ENCODE results near the gene SLC5A3. TPM values are rescaled to one million over a fixed set of nuclear protein-coding genes. Genes with fewer than 3 reads are reported as not detected.

The SLC5A3 gene
- total and polyA plus RNA-seq, 10 of the 15 experiments (the other 5 are each of a cell fraction or from before 2014, with no cell fraction given): 3.3 to 21.4 (median 12.0) TPM

DNA sequence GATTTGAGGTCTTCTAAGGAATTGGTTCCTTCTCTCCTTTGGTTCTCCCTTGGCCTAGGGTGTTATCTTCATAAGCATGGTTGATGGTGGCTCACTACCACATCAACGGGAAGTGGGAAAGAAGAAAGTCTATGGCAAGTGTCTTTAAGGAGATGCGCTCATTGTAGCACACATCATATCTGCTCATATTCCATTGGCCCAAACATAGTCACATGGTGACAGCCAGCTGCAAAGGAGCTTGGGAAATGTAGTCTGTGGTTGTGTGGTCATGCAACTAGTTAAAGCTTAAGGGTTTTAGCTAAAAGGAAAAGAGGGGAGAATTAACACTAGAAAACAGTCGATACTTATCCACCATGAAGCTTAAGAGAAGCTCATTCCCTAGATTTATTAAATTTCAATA, 11.4 kb upstream of the SLC5A3 start:
- Histone ChIP-seq H3K27me3 (replicated peaks in 1 of 2; ENCODE audit: control insufficient read depth in 2 of 2, insufficient read depth in 2 of 2, low read length in 1 of 2) (no peaks in the 10 kb centered on the region), H3K36me3 (ENCODE audit: control insufficient read depth in 2 of 2, insufficient read depth in 2 of 2, low read length in 1 of 2) (no peaks in the 10 kb centered on the region), H3K79me2 (ENCODE audit: control insufficient read depth, insufficient read depth, low read length) (no peaks in the 10 kb centered on the region), H4K20me1 (ENCODE audit: control insufficient read depth, insufficient read depth) (no peaks in the 10 kb centered on the region), H3K9ac (ENCODE audit: control insufficient read depth, insufficient read depth, low read length) (no peak overlapping the region), H3K4me1 (ENCODE audit: control insufficient read depth, insufficient read depth, low read length) (no peaks in the 10 kb centered on the region), H3K4me3 (no peak overlapping the region), H3K27ac (ENCODE audit: control insufficient read depth, insufficient read depth) (no peak overlapping the region), H2AFZ (ENCODE audit: control insufficient read depth, low read depth, low read length) (no peak overlapping the region), H3K4me2 (ENCODE audit: control insufficient read depth, insufficient read depth) (no peak overlapping the region), H3K9me3 (replicated peaks; ENCODE audit: control insufficient read depth, insufficient read depth, low read length) (no peaks in the 10 kb centered on the region; the same call in 2 of the 3 replicates)
- SMC1A ChIA-PET (ENCODE audit: uncharacterized antibody, unreplicated experiment): interaction anchor here (0.7 to 1.2 kb wide), 2 partner anchors 42 to 45 kb away, joined by 3 to 4 read pairs; no protein-coding TSS in a partner anchor
- CTCF ChIA-PET: no interaction called here
- FAIRE-seq (peak; percentile 54), DNase-seq (ENCODE audit: low read depth, low spot score) (no peak), ATAC-seq (peak; percentile 81)
- no TSS peak for BruUV-seq (replicated peaks)
- RAD21 ChIA-PET (ENCODE audit: unreplicated experiment): no interaction called here
- intact Hi-C loops (cut with micrococcal nuclease; ENCODE audit: unreplicated experiment): no loop called here
- POLR2A ChIA-PET: no interaction called here
- WGBS (ENCODE audit: insufficient coverage, insufficient replicate concordance, low lambda C conversion rate, missing lambda C conversion rate): 48% methylated on average over 3 of the region's 3 CpGs
- in situ Hi-C loops (cut with MboI): no loop called here
- no peak for TF ChIP-seq SREBF1 (IDR thresholded peaks at IDR 0.05; ENCODE audit: low read length)
- TF ChIP-seq ZNF207 (IDR thresholded peaks at IDR 0.05; ENCODE audit: borderline replicate concordance): no peak
- peak; percentile 69 for TF ChIP-seq SIX5 (IDR thresholded peaks at IDR 0.05; ENCODE audit: low read depth, low read length, severe bottlenecking)
- no peak for TF ChIP-seq SMC3 (IDR thresholded peaks at IDR 0.05; ENCODE audit: borderline replicate concordance, low read length)
- TF ChIP-seq, protein P1, sequence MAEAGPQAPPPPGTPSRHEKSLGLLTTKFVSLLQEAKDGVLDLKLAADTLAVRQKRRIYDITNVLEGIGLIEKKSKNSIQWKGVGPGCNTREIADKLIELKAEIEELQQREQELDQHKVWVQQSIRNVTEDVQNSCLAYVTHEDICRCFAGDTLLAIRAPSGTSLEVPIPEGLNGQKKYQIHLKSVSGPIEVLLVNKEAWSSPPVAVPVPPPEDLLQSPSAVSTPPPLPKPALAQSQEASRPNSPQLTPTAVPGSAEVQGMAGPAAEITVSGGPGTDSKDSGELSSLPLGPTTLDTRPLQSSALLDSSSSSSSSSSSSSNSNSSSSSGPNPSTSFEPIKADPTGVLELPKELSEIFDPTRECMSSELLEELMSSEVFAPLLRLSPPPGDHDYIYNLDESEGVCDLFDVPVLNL (IDR thresholded peaks at IDR 0.05; ENCODE audit: low read depth, low read length): no peak
- TF ChIP-seq ZNF622 (IDR thresholded peaks at IDR 0.05): no peak
- TF ChIP-seq TAF1 (IDR thresholded peaks at IDR 0.05; ENCODE audit: borderline replicate concordance, low read depth, low read length): no peak
- no peak for TF ChIP-seq SMAD5 (IDR thresholded peaks at IDR 0.05; ENCODE audit: low read depth)
- TF ChIP-seq SIN3A (IDR thresholded peaks at IDR 0.05; ENCODE audit: low read depth, low read length): no peak
- peak; percentile 54; the same call in 1 of the 2 replicates for TF ChIP-seq HCFC1 (IDR thresholded peaks at IDR 0.05; ENCODE audit: low read length)
- no peak for TF ChIP-seq SRF (IDR thresholded peaks at IDR 0.05; ENCODE audit: low read depth in 2 of 2, low read length in 2 of 2)
- TF ChIP-seq ETV6 (conservative IDR thresholded peaks at IDR 0.05 in 1 of 2, IDR thresholded peaks at IDR 0.05 in 1 of 2; ENCODE audit: borderline replicate concordance in 1 of 2, low read depth in 1 of 2): no peak
- no peak for TF ChIP-seq JUNB (IDR thresholded peaks at IDR 0.05)
- TF ChIP-seq RUNX3 (IDR thresholded peaks at IDR 0.05; ENCODE audit: low read length): peak; percentile 33; the same call in 1 of the 2 replicates
- no peak for TF ChIP-seq DPF2 (IDR thresholded peaks at IDR 0.05)
- TF ChIP-seq, protein P2, sequence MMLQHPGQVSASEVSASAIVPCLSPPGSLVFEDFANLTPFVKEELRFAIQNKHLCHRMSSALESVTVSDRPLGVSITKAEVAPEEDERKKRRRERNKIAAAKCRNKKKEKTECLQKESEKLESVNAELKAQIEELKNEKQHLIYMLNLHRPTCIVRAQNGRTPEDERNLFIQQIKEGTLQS (IDR thresholded peaks at IDR 0.05; ENCODE audit: borderline replicate concordance, extremely low read depth, low read depth, low read length): peak; percentile 14; the same call in 1 of the 2 replicates
- TF ChIP-seq, protein P3, sequence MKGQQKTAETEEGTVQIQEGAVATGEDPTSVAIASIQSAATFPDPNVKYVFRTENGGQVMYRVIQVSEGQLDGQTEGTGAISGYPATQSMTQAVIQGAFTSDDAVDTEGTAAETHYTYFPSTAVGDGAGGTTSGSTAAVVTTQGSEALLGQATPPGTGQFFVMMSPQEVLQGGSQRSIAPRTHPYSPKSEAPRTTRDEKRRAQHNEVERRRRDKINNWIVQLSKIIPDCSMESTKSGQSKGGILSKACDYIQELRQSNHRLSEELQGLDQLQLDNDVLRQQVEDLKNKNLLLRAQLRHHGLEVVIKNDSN (IDR thresholded peaks at IDR 0.05; ENCODE audit: borderline replicate concordance, extremely low read length, insufficient read depth, low read depth, low read length): peak; percentile 60
- TF ChIP-seq ZNF384 (IDR thresholded peaks at IDR 0.05; ENCODE audit: borderline replicate concordance, low read depth, low read length): no peak
- no peak for TF ChIP-seq FOXM1 (IDR thresholded peaks at IDR 0.05; ENCODE audit: low read depth, low read length)
- TF ChIP-seq, protein P4, sequence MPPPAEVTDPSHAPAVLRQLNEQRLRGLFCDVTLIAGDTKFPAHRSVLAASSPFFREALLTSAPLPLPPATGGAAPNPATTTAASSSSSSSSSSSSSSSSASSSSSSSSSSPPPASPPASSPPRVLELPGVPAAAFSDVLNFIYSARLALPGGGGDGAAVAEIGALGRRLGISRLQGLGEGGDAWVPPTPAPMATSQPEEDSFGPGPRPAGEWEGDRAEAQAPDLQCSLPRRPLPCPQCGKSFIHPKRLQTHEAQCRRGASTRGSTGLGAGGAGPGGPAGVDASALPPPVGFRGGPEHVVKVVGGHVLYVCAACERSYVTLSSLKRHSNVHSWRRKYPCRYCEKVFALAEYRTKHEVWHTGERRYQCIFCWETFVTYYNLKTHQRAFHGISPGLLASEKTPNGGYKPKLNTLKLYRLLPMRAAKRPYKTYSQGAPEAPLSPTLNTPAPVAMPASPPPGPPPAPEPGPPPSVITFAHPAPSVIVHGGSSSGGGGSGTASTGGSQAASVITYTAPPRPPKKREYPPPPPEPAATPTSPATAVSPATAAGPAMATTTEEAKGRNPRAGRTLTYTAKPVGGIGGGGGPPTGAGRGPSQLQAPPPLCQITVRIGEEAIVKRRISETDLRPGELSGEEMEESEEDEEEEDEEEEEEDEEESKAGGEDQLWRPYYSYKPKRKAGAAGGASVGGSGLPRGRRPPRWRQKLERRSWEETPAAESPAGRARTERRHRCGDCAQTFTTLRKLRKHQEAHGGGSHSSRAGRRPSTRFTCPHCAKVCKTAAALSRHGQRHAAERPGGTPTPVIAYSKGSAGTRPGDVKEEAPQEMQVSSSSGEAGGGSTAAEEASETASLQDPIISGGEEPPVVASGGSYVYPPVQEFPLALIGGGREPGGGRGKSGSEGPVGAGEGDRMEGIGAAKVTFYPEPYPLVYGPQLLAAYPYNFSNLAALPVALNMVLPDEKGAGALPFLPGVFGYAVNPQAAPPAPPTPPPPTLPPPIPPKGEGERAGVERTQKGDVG (CRISPR knock-in tag; IDR thresholded peaks at IDR 0.05): no peak
